Activated CD4-positive, alpha-beta memory T cell treated with anti-CD3 and anti-CD28 coated beads for 36 hours (primary cell): ENCODE data around the gene ACTR3C. TPM values are rescaled to one million over a fixed set of nuclear protein-coding genes. Genes with fewer than 3 reads are reported as not detected.

Experiments used
- CTCF ChIA-PET: fragments of 350-600 bp; sonication (Branson Sonifier 250); formaldehyde crosslinking; loops from one replicate; lab custom pipeline; 2021; ENCODE audit warnings: antibody characterized with exemption, inconsistent platforms; lab: Charles Lee
- POLR2A ChIA-PET: fragments of 350-600 bp; sonication (Branson Sonifier 250); formaldehyde crosslinking; loops from one replicate; lab custom pipeline; 2021; ENCODE audit warnings: antibody characterized with exemption; lab: Charles Lee
- DNase-seq: peaks from one replicate; pipeline ENCODE4 v3.0.0-alpha.2; 2020
- H3K27ac Mint-ChIP-seq: one replicate; pipeline ENCODE4 v1.8.0; 2021; ENCODE audit warnings: mixed read lengths
- H3K27me3 Mint-ChIP-seq: one replicate; pipeline ENCODE4 v1.8.0; 2021; ENCODE audit warnings: mixed read lengths
- H3K36me3 Mint-ChIP-seq: one replicate; pipeline ENCODE4 v1.8.0; 2021; ENCODE audit warnings: mixed read lengths
- H3K4me1 Mint-ChIP-seq: one replicate; pipeline ENCODE4 v1.8.0; 2021; ENCODE audit warnings: low read depth, mixed read lengths
- H3K4me3 Mint-ChIP-seq: one replicate; pipeline ENCODE4 v1.8.0; 2021; ENCODE audit warnings: mild to moderate bottlenecking, mixed read lengths
- H3K9me3 Mint-ChIP-seq: one replicate; pipeline ENCODE4 v1.8.0; 2021; ENCODE audit warnings: mixed read lengths
- intact Hi-C: fragments of 100-400 bp; cut with micrococcal nuclease; formaldehyde crosslinking; loops from one replicate; pipeline ENCODE4 v1.15.1; 2023
- total RNA-seq, 2 experiments: library from RNA; stranded (reverse); gene quantifications; one replicate each; pipeline ENCODE4 v1.2.3, GENCODE V29; 2021

Gene ACTR3C
- total RNA-seq, 2 experiments from 2014 or later = 8.0 to 8.8 TPM

DNA sequence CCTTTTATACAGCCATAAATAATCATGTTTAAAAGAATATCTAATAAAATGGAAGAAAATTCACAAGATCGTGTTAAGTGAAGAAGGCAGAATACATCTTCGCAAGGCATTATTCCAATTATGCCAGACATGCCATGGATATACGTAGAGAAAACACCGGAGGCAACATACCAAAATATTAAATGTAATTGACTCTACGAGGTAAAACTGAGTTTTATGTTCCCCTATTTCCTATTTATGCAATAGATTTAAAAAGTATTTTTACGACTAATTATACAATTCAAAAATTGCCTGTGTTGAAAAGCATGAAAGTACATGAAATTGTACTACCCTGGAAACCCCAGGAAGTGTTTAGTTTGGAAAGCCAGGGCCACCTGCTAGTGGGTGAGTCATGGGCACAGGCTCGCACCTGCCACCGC lies 44.3 kb upstream of the ACTR3C start:
- Mint-ChIP-seq H3K9me3 (no peaks in the 10 kb centered on the region), H3K36me3 (peaks cover 6% of the 10 kb centered on the region), H3K4me1 (peaks cover 30% of the 10 kb centered on the region), H3K27me3 (no peaks in the 10 kb centered on the region), H3K27ac (peak overlapping the region; percentile 88), H3K4me3 (peak overlapping the region; percentile 80)
- ChIA-PET CTCF (interaction anchor here (1.0 to 2.2 kb wide), 4 partner anchors 10 to 388 kb away, joined by 3 to 11 read pairs (median 4); a partner anchor contains a TSS), POLR2A (interaction anchor here (1.0 to 5.2 kb wide), 5 partner anchors 10 to 71 kb away, joined by 3 to 28 read pairs (median 4); partner anchors contain the start of genes ACTR3C, LRRC61 and ZNF775)
- intact Hi-C loops = loop anchor here (1.0 to 2.0 kb wide), 3 partner anchors 12 to 45 kb away; partner anchors contain the start of genes ACTR3C, LRRC61 and ZNF775
- no peak for DNase-seq

DNA sequence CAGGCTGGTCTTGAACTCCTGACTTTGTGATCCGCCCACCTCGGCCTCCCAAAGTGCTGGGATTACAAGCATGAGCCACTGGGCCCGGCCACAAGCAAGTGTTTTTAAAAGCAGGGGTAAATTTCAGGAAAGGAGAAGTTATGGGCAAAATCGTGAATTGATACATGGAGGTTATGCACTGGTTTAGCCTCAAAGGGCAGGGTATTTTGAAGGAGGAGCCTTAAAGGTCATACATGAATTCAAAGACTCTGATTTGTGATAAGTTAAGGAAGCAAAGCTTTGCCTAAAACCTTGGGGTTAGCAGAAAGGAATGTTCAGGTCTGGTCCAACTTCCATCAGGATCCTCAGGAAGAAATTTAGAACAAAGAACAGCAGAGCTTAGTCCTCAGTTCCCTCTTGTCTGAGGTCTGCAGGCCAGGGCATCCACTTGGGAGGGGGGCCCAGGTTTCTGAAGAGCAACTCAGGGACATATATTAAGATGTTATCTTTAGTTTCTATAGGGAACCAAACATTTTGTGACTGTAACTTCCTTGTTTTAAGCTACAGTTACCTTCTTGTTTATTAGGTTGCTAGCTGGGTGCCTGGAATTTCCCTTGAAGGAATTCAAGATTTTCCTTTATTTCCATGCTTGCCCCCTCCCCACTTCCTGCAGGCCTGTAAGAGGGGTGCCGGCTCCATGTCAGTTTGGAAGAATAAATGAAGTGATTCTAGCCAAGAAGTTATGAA lies 42.5 kb upstream of the ACTR3C start:
- DNase-seq = no peak
- H3K36me3 Mint-ChIP-seq = peaks cover 4% of the 10 kb centered on the region
- ChIA-PET POLR2A (interaction anchor here (5.2 kb wide), 1 partner anchor 12 kb away, joined by 28 read pairs; the partner anchor contains the start of gene ZNF775), CTCF (interaction anchor here (0.6 to 1.4 kb wide), 4 partner anchors 10 to 413 kb away, joined by 3 to 7 read pairs (median 4); no protein-coding TSS in a partner anchor)
- peaks cover 29% of the 10 kb centered on the region for H3K4me1 Mint-ChIP-seq
- no peak overlapping the region for H3K27ac Mint-ChIP-seq
- intact Hi-C loops = no loop called here
- no peak overlapping the region for H3K4me3 Mint-ChIP-seq
- no peaks in the 10 kb centered on the region for H3K27me3 Mint-ChIP-seq
- no peaks in the 10 kb centered on the region for H3K9me3 Mint-ChIP-seq

DNA sequence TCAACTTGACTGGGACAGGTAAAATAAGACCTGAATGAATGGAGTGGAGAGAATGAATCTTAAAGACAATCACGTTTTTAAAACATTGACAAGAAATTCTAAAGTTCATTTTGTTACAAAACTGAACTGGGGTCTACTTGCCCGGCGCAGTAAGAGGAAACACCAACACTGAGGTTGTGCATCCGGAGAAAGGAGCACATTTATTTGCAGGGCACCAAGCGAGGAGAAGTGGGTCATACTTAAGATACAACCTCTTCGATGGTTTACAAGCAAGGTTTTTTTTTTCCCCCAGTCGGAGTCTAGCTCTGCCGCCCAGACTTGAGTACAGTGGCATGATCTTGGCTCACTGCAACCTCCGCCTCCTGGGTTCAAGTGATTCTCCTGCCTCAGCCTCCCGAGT lies 41.8 kb upstream of the ACTR3C start:
- H3K27ac Mint-ChIP-seq = no peak overlapping the region
- DNase-seq = no peak
- ChIA-PET CTCF (interaction anchor here (0.6 to 1.4 kb wide), 4 partner anchors 10 to 414 kb away, joined by 3 to 7 read pairs (median 4); no protein-coding TSS in a partner anchor), POLR2A (no interaction called here)
- intact Hi-C loops = no loop called here
- H3K27me3 Mint-ChIP-seq = no peaks in the 10 kb centered on the region
- peaks cover 4% of the 10 kb centered on the region for H3K36me3 Mint-ChIP-seq
- H3K4me1 Mint-ChIP-seq = peaks cover 22% of the 10 kb centered on the region
- H3K9me3 Mint-ChIP-seq = no peaks in the 10 kb centered on the region
- H3K4me3 Mint-ChIP-seq = no peak overlapping the region

DNA sequence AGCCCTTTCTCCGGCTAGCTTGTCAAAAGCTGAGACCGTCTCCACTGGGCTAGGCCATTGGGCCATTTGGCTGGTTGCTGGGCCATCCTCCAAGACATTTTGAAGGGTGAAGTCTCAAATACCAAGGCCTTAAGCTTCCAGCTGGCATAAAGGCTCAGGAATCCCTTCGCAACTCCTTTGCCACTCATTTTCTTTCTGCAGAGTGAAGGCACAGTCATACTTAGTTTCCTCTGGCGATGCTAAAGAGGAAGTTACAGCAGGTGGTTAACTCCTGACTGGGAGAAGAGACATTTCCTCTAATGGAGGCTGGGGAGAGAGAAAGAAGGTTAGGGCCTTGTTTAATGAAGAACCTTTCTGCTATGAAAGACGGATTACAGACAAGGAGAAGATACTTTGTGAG lies 40.5 kb upstream of the ACTR3C start:
- intact Hi-C loops = no loop called here
- Mint-ChIP-seq H3K36me3 (peaks cover under 1% of the 10 kb centered on the region), H3K27me3 (no peaks in the 10 kb centered on the region), H3K9me3 (no peaks in the 10 kb centered on the region), H3K4me3 (no peak overlapping the region), H3K27ac (no peak overlapping the region), H3K4me1 (peaks cover 17% of the 10 kb centered on the region)
- ChIA-PET CTCF (no interaction called here), POLR2A (no interaction called here)
- DNase-seq = no peak

DNA sequence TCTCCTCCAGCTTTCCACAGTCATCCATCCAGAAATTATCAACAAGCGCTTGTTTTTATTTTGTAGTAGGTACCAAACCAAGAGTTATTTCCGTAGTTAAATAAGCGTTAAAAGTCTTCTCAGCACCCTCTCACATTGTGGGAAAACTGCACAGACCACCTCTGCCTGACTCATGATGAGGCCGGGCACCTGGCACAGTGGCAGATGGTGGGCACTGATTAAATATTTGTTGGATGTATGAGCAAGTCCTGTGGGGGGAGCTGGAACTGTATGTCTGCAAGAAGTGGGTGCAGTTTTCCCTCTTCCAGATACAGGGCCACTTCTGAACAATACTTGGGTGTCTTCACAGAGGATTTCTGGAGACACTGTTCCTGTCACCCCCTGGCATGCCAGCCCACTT lies 40.0 kb upstream of the ACTR3C start:
- intact Hi-C loops = no loop called here
- H3K9me3 Mint-ChIP-seq = no peaks in the 10 kb centered on the region
- DNase-seq = no peak
- ChIA-PET POLR2A (no interaction called here), CTCF (no interaction called here)
- H3K4me1 Mint-ChIP-seq = peaks cover 22% of the 10 kb centered on the region
- no peak overlapping the region for H3K4me3 Mint-ChIP-seq
- H3K27ac Mint-ChIP-seq = no peak overlapping the region
- no peaks in the 10 kb centered on the region for H3K27me3 Mint-ChIP-seq
- no peaks in the 10 kb centered on the region for H3K36me3 Mint-ChIP-seq

DNA sequence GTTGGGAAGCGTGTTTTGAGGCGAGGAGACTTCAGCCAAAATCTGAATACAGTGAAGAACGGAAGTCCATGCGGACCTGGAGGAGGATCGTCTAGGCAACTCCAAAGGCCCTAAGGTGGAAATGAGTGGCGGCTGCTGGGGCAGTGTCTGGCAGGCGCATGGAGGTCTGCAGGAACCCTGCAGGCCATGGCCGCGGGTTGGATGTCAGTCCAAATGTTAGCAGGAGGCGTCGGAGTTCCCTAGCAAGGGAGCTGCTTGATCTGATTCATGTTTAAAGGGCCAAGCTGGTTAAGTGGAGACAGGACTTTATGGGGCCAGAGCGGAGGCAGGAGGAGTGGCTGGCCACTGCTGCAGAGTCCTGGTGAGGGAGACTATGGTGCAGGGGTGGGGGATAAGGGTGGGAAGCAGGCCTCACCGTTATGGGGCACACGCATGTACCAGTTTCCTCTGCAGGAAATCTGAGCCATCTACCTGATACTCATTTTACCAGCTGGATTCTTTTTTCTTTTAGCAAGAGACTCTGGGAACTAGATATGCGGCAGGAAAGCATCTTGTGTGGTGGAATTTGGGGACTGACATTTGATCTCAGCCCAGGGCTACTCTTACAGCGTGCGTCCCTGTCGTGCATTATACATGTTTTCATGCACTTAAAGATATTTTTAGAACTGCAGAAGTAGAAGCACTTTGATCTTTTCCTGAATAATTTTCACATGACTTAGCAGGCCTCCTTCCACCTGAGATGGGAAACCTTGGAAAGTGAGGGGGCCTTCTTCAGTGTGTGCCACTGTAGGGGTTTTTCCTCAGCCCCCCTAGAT lies 38.7 kb upstream of the ACTR3C start:
- no peak overlapping the region for H3K27ac Mint-ChIP-seq
- POLR2A ChIA-PET = no interaction called here
- no peaks in the 10 kb centered on the region for H3K27me3 Mint-ChIP-seq
- CTCF ChIA-PET = no interaction called here
- H3K4me1 Mint-ChIP-seq = peaks cover 28% of the 10 kb centered on the region
- no peak for DNase-seq
- no peaks in the 10 kb centered on the region for H3K36me3 Mint-ChIP-seq
- H3K4me3 Mint-ChIP-seq = no peak overlapping the region
- no peaks in the 10 kb centered on the region for H3K9me3 Mint-ChIP-seq
- intact Hi-C loops = no loop called here

DNA sequence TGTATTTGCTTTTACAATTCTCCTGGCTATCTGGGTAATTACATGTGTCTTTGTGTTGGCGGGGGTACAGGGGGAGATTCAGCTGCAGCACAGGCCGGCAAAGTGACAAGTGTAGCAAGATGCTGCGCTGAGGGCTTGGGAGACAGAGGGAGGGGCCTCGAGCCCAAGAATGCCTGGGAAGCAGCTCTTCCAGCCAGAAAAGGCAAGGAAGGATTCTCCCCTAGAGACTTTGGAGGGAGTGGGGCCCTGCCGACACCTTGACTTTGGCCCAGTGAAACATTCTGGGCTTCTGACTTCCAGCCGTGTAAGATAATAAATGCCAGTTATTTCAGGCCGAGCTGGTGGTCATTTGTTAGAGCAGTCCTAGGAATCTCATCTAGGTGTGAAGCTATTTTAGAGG lies 38.1 kb upstream of the ACTR3C start:
- Mint-ChIP-seq H3K9me3 (no peaks in the 10 kb centered on the region), H3K36me3 (no peaks in the 10 kb centered on the region), H3K27ac (no peak overlapping the region), H3K4me3 (no peak overlapping the region), H3K4me1 (peaks cover 32% of the 10 kb centered on the region), H3K27me3 (no peaks in the 10 kb centered on the region)
- intact Hi-C loops = no loop called here
- DNase-seq = no peak
- POLR2A ChIA-PET = no interaction called here
- CTCF ChIA-PET = interaction anchor here (1.3 kb wide), 1 partner anchor 60 kb away, joined by 4 read pairs; no protein-coding TSS in a partner anchor

DNA sequence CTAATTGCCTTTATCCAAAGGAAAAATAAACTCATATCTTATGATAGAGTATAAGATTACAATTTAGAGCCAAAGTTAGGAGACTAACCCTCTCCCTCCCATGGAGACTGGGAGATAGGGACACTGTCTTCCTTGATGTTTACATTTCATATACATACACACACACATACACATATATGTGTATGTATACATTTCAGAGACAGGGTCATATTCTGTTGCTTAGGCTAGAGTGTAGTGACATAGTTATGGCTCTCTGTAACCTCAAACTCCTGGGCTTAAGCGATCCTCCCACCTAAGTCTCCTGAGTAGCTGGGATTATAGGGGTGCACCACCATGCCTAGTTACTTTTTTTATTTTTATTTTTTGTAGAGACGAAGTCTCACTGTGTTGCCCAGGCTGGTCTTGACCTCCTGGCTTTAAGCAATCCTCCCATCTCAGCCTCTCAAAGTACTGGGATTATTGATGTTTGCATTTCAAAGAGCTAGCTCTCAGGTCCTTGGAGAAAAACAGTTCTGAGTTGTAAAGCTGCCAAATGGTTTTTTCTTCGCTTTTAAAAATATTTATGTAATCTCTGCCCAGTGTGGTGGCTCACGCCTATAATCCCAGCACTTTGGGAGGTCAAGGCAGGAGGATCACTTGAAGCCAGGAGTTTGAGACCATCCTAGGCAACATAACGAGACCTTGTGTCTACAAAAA lies 37.2 kb upstream of the ACTR3C start:
- POLR2A ChIA-PET = no interaction called here
- Mint-ChIP-seq H3K36me3 (no peaks in the 10 kb centered on the region), H3K4me1 (peaks cover 41% of the 10 kb centered on the region), H3K9me3 (no peaks in the 10 kb centered on the region), H3K27ac (peak overlapping the region; percentile 28), H3K4me3 (no peak overlapping the region), H3K27me3 (no peaks in the 10 kb centered on the region)
- intact Hi-C loops = no loop called here
- no peak for DNase-seq
- CTCF ChIA-PET = interaction anchor here (1.3 kb wide), 1 partner anchor 61 kb away, joined by 4 read pairs; no protein-coding TSS in a partner anchor

DNA sequence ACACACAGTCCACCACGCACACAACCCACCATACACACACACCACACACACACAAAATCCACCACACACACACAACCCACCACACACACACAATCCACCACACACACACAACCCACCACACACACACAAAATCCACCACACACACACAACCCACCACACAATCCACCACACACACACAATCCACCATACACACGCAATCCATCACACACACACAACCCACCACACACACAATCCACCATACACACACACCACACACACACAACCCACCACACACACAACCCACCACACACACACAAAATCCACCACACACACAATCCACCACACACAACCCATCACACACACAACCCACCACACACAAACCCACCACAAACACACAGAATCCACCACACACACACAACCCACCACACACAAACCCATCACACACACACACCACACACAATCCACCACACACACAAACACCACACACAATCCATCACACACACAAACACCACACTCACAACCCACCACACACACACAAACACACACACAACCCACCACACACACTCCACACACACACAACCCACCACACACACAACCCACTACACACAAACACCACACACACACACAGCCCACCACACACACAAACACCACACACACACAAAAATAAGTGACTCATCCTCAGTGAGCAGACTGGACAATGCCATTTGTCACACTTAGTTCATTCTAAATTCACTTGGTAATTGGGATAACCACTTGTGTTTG lies 36.4 kb upstream of the ACTR3C start:
- H3K27me3 Mint-ChIP-seq = no peaks in the 10 kb centered on the region
- peaks cover 41% of the 10 kb centered on the region for H3K4me1 Mint-ChIP-seq
- H3K9me3 Mint-ChIP-seq = no peaks in the 10 kb centered on the region
- ChIA-PET CTCF (no interaction called here), POLR2A (no interaction called here)
- peak overlapping the region; percentile 28 for H3K27ac Mint-ChIP-seq
- H3K4me3 Mint-ChIP-seq = no peak overlapping the region
- no peak for DNase-seq
- intact Hi-C loops = no loop called here
- no peaks in the 10 kb centered on the region for H3K36me3 Mint-ChIP-seq

DNA sequence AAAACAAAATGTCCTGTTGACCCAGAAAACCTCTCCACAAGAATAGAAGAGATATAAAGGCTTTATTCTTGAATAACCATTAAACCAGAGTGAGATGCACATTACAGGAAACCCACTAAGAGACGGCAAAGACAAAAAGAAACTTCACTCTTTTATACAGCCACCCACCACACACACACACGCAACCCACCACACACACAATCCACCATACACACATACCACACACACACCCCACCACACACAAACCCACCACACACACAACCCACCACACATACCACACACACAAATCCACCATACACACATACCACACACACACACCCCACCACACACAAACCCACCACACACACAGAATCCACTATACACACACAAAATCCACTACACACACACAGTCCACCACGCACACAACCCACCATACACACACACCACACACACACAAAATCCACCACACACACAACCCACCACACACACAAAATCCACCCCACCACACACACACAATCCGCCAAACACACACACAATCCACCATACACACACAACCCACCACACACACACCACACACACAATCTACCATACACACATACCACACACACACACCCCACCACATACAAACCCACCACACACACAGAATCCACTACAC lies 35.8 kb upstream of the ACTR3C start:
- ChIA-PET CTCF (no interaction called here), POLR2A (interaction anchor here (0.6 to 0.7 kb wide), 3 partner anchors 45 to 809 kb away, joined by 3 to 6 read pairs (median 6); no protein-coding TSS in a partner anchor)
- Mint-ChIP-seq H3K27me3 (no peaks in the 10 kb centered on the region), H3K36me3 (no peaks in the 10 kb centered on the region), H3K4me1 (peaks cover 38% of the 10 kb centered on the region), H3K27ac (no peak overlapping the region), H3K4me3 (no peak overlapping the region), H3K9me3 (no peaks in the 10 kb centered on the region)
- intact Hi-C loops = no loop called here
- no peak for DNase-seq

DNA sequence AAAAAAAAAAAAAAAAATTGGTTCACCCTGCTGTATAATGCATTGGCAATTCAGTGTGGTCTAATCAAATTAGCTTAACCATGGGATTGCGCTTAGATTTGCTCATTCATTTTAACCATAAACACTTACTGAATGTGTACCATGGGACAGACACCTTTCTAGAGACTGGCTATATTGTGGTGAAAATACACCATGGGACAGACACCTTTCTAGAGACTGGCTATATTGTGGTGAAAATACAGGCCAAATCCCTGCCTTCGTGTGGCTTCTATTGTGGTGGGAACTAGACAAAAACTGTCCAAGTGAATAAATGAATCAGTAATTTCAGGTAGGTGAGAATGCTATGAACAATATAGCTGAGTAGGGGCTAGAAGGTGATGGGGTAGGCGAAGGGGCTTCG lies 35.1 kb upstream of the ACTR3C start:
- CTCF ChIA-PET = interaction anchor here (1.9 kb wide), 1 partner anchor 48 kb away, joined by 10 read pairs; a partner anchor contains a TSS
- Mint-ChIP-seq H3K27me3 (no peaks in the 10 kb centered on the region), H3K36me3 (no peaks in the 10 kb centered on the region), H3K4me3 (no peak overlapping the region), H3K9me3 (no peaks in the 10 kb centered on the region), H3K4me1 (peaks cover 36% of the 10 kb centered on the region), H3K27ac (no peak overlapping the region)
- no peak for DNase-seq
- intact Hi-C loops = no loop called here
- POLR2A ChIA-PET = interaction anchor here (0.6 to 1.4 kb wide), 5 partner anchors 10 to 809 kb away, joined by 3 to 6 read pairs (median 4); no protein-coding TSS in a partner anchor
